Prostate gland (tissue), 2 donors: Measurements from ENCODE around the gene MLYCD.

Experiments
- POLR2A ChIP-seq: fragments of 450-650 bp; IDR thresholded peaks from one replicate; pipeline ENCODE4 v1.6.1; 2016; ENCODE audit warnings: antibody characterized with exemption, mild to moderate bottlenecking
- POLR2AphosphoS5 ChIP-seq: sonication (generic); formaldehyde crosslinking; IDR thresholded peaks from one replicate; pipeline ENCODE4 v1.6.1; 2017; ENCODE audit warnings: antibody characterized with exemption
- TF ChIP-seq, protein P1 (sequence below), 4 experiments: fragments of 200-600 bp in 2 of 4; fragments of 450-650 bp in 2 of 4; sonication (generic) in 2 of 4; IDR thresholded peaks; 1 replicate in 3 of 4; 2 replicates in 1 of 4; pipeline ENCODE4 v1.5.1; 2016 to 2019; ENCODE audit warnings: antibody characterized with exemption in 4 of 4, mild to moderate bottlenecking in 2 of 4, moderate library complexity in 2 of 4

DNA sequence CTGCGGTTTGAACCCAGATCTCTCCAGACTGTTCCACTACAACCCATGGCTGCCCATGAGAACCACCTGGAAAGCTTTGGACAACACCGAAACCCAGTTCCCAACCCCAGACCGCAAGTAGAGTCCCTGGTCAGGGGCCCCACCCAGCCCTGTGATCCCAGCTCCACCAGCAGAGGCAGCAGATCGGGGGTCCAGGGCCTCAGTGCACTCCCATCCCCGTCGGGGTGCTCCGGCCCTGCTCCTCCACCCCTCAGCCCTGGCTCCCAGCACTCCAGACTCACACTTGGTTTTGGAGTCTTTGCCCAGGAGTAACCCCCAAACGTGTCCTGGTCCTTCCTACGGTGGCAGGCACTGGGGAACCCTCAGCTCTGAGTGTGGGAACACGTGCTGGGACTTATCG is 33.4 kb downstream of the MLYCD start:
- TF ChIP-seq, protein P1, sequence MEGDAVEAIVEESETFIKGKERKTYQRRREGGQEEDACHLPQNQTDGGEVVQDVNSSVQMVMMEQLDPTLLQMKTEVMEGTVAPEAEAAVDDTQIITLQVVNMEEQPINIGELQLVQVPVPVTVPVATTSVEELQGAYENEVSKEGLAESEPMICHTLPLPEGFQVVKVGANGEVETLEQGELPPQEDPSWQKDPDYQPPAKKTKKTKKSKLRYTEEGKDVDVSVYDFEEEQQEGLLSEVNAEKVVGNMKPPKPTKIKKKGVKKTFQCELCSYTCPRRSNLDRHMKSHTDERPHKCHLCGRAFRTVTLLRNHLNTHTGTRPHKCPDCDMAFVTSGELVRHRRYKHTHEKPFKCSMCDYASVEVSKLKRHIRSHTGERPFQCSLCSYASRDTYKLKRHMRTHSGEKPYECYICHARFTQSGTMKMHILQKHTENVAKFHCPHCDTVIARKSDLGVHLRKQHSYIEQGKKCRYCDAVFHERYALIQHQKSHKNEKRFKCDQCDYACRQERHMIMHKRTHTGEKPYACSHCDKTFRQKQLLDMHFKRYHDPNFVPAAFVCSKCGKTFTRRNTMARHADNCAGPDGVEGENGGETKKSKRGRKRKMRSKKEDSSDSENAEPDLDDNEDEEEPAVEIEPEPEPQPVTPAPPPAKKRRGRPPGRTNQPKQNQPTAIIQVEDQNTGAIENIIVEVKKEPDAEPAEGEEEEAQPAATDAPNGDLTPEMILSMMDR (IDR thresholded peaks at IDR 0.05) = no peak
- TF ChIP-seq POLR2A = no peak
- TF ChIP-seq POLR2AphosphoS5 = no peak
